Neural cell (in vitro differentiated cells): ENCODE results near the gene ELMO1. TPM values are rescaled to one million over a fixed set of nuclear protein-coding genes. Genes with fewer than 3 reads are reported as not detected.

Source experiments
- H2AFZ ChIP-seq: fragments of 200-600, 300-800 bp; sonication (generic), shearing (Covaris generic); 2 replicates; pipeline ENCODE4 v1.6.0; 2014; ENCODE audit warnings: low read depth, mild to moderate bottlenecking, antibody characterized with exemption, low read length, moderate library complexity
- H3F3A ChIP-seq: fragments of 200-600 bp; shearing (Covaris generic); 2 replicates; pipeline ENCODE4 v1.6.1; 2016; ENCODE audit warnings: mild to moderate bottlenecking, moderate library complexity, mixed read lengths, antibody characterized with exemption, low read length; ENCODE audit not compliant: insufficient read depth, poor library complexity, severe bottlenecking
- H3K27ac ChIP-seq: fragments of 200-600, 300-800 bp; sonication (generic), shearing (Covaris generic); 2 replicates; pipeline ENCODE4 v1.5.1; 2014; ENCODE audit warnings: mild to moderate bottlenecking, low read length, moderate library complexity
- H3K27me3 ChIP-seq: fragments of 300-800, 200-600 bp; sonication (generic), shearing (Covaris generic); 2 replicates; pipeline ENCODE4 v1.6.0; 2014; ENCODE audit warnings: mild to moderate bottlenecking, low read depth, low read length, moderate library complexity; ENCODE audit not compliant: insufficient read depth
- H3K36me3 ChIP-seq: fragments of 300-800, 200-600 bp; sonication (generic), shearing (Covaris generic); 2 replicates; pipeline ENCODE4 v1.5.1; 2014; ENCODE audit warnings: mild to moderate bottlenecking, antibody characterized with exemption, low read length, moderate library complexity; ENCODE audit not compliant: insufficient read depth
- H3K4me2 ChIP-seq: fragments of 300-800, 200-600 bp; sonication (generic), shearing (Covaris generic); 2 replicates; pipeline ENCODE4 v1.6.0; 2014; ENCODE audit warnings: mild to moderate bottlenecking, low read length
- H3K4me3 ChIP-seq: fragments of 300-800, 200-600 bp; sonication (generic), shearing (Covaris generic); 2 replicates; pipeline ENCODE4 v1.5.1; 2014; ENCODE audit warnings: mild to moderate bottlenecking, low read length, moderate library complexity
- H3K79me2 ChIP-seq: fragments of 200-600 bp; shearing (Covaris generic); replicated peaks from 2 replicates; pipeline ENCODE4 v1.6.0; 2014; ENCODE audit warnings: mild to moderate bottlenecking, low read length, moderate library complexity; ENCODE audit not compliant: insufficient read depth
- H3K9ac ChIP-seq: fragments of 300-800, 200-600 bp; sonication (generic), shearing (Covaris generic); 2 replicates; pipeline ENCODE4 v1.6.1; 2016; ENCODE audit warnings: mild to moderate bottlenecking, low read length, mixed read lengths
- H3K9me2 ChIP-seq: fragments of 200-600 bp; shearing (Covaris generic); 2 replicates; pipeline ENCODE4 v1.6.1; 2016; ENCODE audit warnings: mild to moderate bottlenecking, low read length, mixed read lengths; ENCODE audit not compliant: insufficient read depth
- H3K9me3 ChIP-seq: fragments of 200-600, 300-800 bp; sonication (generic), shearing (Covaris generic); 2 replicates; pipeline ENCODE4 v1.6.1; 2016; ENCODE audit warnings: mild to moderate bottlenecking, mixed run types, low read length, moderate library complexity, mixed read lengths
- H4K20me1 ChIP-seq: fragments of 200-600 bp; shearing (Covaris generic); 2 replicates; pipeline ENCODE4 v1.6.1; 2016; ENCODE audit warnings: mild to moderate bottlenecking, mixed run types; ENCODE audit not compliant: insufficient read depth
- CTCF ChIP-seq: fragments of 450-650 bp; IDR thresholded peaks from 2 replicates; pipeline ENCODE4 v1.5.1; 2014; ENCODE audit warnings: antibody characterized with exemption, mild to moderate bottlenecking, moderate library complexity; ENCODE audit not compliant: poor library complexity, severe bottlenecking
- EP300 ChIP-seq: fragments of 450-650 bp; conservative IDR thresholded peaks from 2 replicates; pipeline ENCODE4 v1.6.1; 2014; ENCODE audit warnings: antibody characterized with exemption, mild to moderate bottlenecking, moderate library complexity; ENCODE audit not compliant: poor library complexity, severe bottlenecking
- EZH2 ChIP-seq: fragments of 200-600, 300-800 bp; shearing (Covaris generic), sonication (generic); IDR thresholded peaks from 2 replicates; pipeline ENCODE4 v1.6.1; 2014; ENCODE audit warnings: antibody characterized with exemption, low read length, borderline replicate concordance, mild to moderate bottlenecking; ENCODE audit not compliant: insufficient read depth, poor library complexity, severe bottlenecking
- MXI1 ChIP-seq: fragments of 450-650 bp; conservative IDR thresholded peaks from 2 replicates; pipeline ENCODE4 v1.6.1; 2014; ENCODE audit warnings: antibody characterized with exemption, mild to moderate bottlenecking; ENCODE audit not compliant: poor library complexity, severe bottlenecking
- POLR2AphosphoS5 ChIP-seq: IDR thresholded peaks from 2 replicates; pipeline ENCODE4 v1.6.1; 2012
- RAD21 ChIP-seq: fragments of 450-650 bp; conservative IDR thresholded peaks from 2 replicates; pipeline ENCODE4 v1.6.1; 2014; ENCODE audit warnings: antibody characterized with exemption, mild to moderate bottlenecking, moderate library complexity
- SMC3 ChIP-seq: fragments of 450-650 bp; conservative IDR thresholded peaks from 2 replicates; pipeline ENCODE4 v1.6.1; 2014; ENCODE audit warnings: antibody characterized with exemption, mild to moderate bottlenecking, moderate library complexity; ENCODE audit not compliant: poor library complexity
- TAF1 ChIP-seq: IDR thresholded peaks from 2 replicates; pipeline ENCODE4 v1.6.1; 2012; ENCODE audit warnings: low read depth
- polyA plus RNA-seq: library from polyadenylated mRNA; depleted of rRNA; stranded (reverse); fragments of >200 nt; gene quantifications from 2 replicates; pipeline ENCODE4 v1.2.3, GENCODE V29; 2014
- TF ChIP-seq, protein P1 (sequence below): IDR thresholded peaks from 2 replicates; pipeline ENCODE4 v1.6.1; 2012; ENCODE audit warnings: borderline replicate concordance

ELMO1 gene
- polyA plus RNA-seq, 1 donor from 2014 or later: 12.2 TPM

- Histone ChIP-seq H2AFZ (no peak overlapping the region), H3K9me3 (no peaks in the 10 kb centered on the region), H3K27me3 (no peaks in the 10 kb centered on the region), H3K79me2 (no peaks in the 10 kb centered on the region), H3K9me2 (no peaks in the 10 kb centered on the region), H3K9ac (no peak overlapping the region), H3K36me3 (no peaks in the 10 kb centered on the region), H4K20me1 (no peaks in the 10 kb centered on the region), H3F3A (no peaks in the 10 kb centered on the region), H3K27ac (no peak overlapping the region), H3K4me2 (no peak overlapping the region), H3K4me3 (no peak overlapping the region)
- TF ChIP-seq EZH2 (no peak), SMC3 (no peak), RAD21 (no peak), EP300 (no peak), CTCF (no peak), MXI1 (no peak), POLR2AphosphoS5 (no peak), TAF1 (no peak)
- TF ChIP-seq, protein P1, sequence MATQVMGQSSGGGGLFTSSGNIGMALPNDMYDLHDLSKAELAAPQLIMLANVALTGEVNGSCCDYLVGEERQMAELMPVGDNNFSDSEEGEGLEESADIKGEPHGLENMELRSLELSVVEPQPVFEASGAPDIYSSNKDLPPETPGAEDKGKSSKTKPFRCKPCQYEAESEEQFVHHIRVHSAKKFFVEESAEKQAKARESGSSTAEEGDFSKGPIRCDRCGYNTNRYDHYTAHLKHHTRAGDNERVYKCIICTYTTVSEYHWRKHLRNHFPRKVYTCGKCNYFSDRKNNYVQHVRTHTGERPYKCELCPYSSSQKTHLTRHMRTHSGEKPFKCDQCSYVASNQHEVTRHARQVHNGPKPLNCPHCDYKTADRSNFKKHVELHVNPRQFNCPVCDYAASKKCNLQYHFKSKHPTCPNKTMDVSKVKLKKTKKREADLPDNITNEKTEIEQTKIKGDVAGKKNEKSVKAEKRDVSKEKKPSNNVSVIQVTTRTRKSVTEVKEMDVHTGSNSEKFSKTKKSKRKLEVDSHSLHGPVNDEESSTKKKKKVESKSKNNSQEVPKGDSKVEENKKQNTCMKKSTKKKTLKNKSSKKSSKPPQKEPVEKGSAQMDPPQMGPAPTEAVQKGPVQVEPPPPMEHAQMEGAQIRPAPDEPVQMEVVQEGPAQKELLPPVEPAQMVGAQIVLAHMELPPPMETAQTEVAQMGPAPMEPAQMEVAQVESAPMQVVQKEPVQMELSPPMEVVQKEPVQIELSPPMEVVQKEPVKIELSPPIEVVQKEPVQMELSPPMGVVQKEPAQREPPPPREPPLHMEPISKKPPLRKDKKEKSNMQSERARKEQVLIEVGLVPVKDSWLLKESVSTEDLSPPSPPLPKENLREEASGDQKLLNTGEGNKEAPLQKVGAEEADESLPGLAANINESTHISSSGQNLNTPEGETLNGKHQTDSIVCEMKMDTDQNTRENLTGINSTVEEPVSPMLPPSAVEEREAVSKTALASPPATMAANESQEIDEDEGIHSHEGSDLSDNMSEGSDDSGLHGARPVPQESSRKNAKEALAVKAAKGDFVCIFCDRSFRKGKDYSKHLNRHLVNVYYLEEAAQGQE: no peak
These were observed 498.7 kb downstream of the ELMO1 start for GRCh38 chr7:36949711-36950600.

- TF ChIP-seq MXI1 (no peak), RAD21 (no peak), EP300 (peak; percentile 10), SMC3 (no peak), TAF1 (no peak)
- Histone ChIP-seq H3K9ac (no peak overlapping the region), H3K4me2 (no peak overlapping the region), H3K27ac (no peak overlapping the region), H4K20me1 (no peaks in the 10 kb centered on the region), H3K79me2 (no peaks in the 10 kb centered on the region), H3K4me3 (peak overlapping the region; percentile 30), H3K9me3 (no peaks in the 10 kb centered on the region), H3K27me3 (no peaks in the 10 kb centered on the region), H3K36me3 (no peaks in the 10 kb centered on the region), H3F3A (no peaks in the 10 kb centered on the region), H2AFZ (no peak overlapping the region), H3K9me2 (no peaks in the 10 kb centered on the region)
These were observed 502.3 kb downstream of the ELMO1 start for GRCh38 chr7:36946401-36946739.
